HG03066 (cell line): Measurements from ENCODE around the gene IVNS1ABP.
"Not testable (repeated sequence)": the region's sequence is repeated elsewhere in the genome, so short reads cannot be mapped to it uniquely, and the experiment has no call there.

ENCODE experiments used
- ATAC-seq: cut with Tn5 transposase; IDR thresholded peaks from one replicate; pipeline ENCODE4 v1.9.1; 2021; ENCODE audit warnings: low read depth; ENCODE audit not compliant: unreplicated experiment

The IVNS1ABP gene

GRCh38 chr1:185260611-185261010, 56.4 kb downstream of the IVNS1ABP start:
- ATAC-seq, result no peak

GRCh38 chr1:185258676-185259075, 58.4 kb downstream of the IVNS1ABP start:
- no peak for ATAC-seq

- no peak for ATAC-seq
These were observed 59.2 kb downstream of the IVNS1ABP start for GRCh38 chr1:185257950-185258208.

GRCh38 chr1:185257116-185257949, 59.7 kb downstream of the IVNS1ABP start:
- ATAC-seq, result not testable (repeated sequence)

- not testable (repeated sequence) for ATAC-seq
These were observed 61.4 kb downstream of the IVNS1ABP start for GRCh38 chr1:185255595-185255994.

- ATAC-seq, result not testable (repeated sequence)
These were observed 64.6 kb downstream of the IVNS1ABP start for GRCh38 chr1:185252404-185252803.

- not testable (repeated sequence) for ATAC-seq
These were observed 65.1 kb downstream of the IVNS1ABP start for GRCh38 chr1:185251928-185252327.

- no peak for ATAC-seq
These were observed 67.0 kb downstream of the IVNS1ABP start for GRCh38 chr1:185250063-185250462.

- no peak for ATAC-seq
These were observed 67.5 kb downstream of the IVNS1ABP start for GRCh38 chr1:185249563-185249962.
